ENCODE data around the gene TTC7B. TPM values are rescaled to one million over a fixed set of nuclear protein-coding genes. Genes with fewer than 3 reads are reported as not detected.

The TTC7B gene
- total and polyA plus RNA-seq, 2 donors (not counting 3 experiments of a cell fraction or from before 2014, with no cell fraction given) = 46.8 to 76.5 TPM

DNA sequence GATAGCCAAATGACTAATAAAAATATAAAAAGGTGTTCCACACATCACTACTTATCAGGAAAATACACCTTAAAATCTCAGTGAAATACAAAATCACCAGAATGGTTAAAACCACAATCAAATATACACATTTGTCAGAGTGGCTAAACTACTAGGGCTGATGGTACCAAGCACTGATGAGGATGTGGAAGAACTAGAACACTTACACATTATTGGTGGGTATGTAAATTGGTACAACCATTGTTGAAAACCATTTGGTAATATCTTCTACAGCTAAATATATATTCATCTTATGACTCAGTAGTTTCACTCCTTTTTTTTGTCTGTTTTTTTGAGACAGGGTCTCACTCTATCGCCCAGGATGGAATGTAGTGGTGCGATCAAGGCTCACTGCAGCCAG, 48.5 kb upstream of the TTC7B start:
- H3K9me3 ChIP-seq (replicated peaks; ENCODE audit: control insufficient read depth, insufficient read depth, low read length) = no peaks in the 10 kb centered on the region
- ChIA-PET POLR2A (no interaction called here), CTCF (interaction anchor here (1.2 kb wide), 1 partner anchor 308 kb away, joined by 4 read pairs; no protein-coding TSS in a partner anchor)
- no peaks in the 10 kb centered on the region for H4K20me1 ChIP-seq (replicated peaks; ENCODE audit: control insufficient read depth, extremely low read depth, insufficient read depth, low read length)
- no peak overlapping the region for H3K9ac ChIP-seq (replicated peaks; ENCODE audit: extremely low read depth, insufficient read depth, low read length)
- dilution Hi-C loops (cut with MboI; ENCODE audit: extremely low pct_ligation_motif_present, low sequenced_read_pairs) (no loop called here), intact Hi-C loops (cut with micrococcal nuclease) (no loop called here)
- no peak for DNase-seq (ENCODE audit: low read depth, low spot score)
- no peak for FAIRE-seq
- no peaks in the 10 kb centered on the region for H3K9me1 ChIP-seq (replicated peaks; ENCODE audit: control insufficient read depth, extremely low read depth, insufficient read depth, low read length)
- no peak overlapping the region for H3K4me2 ChIP-seq (ENCODE audit: insufficient read depth, low read length)
- no peak overlapping the region for H3K4me3 ChIP-seq (replicated peaks in 1 of 3; ENCODE audit: insufficient read depth in 1 of 3, low read depth in 1 of 3, low read length in 3 of 3)
- H3K79me2 ChIP-seq (ENCODE audit: control insufficient read depth, insufficient read depth, low read length) = no peaks in the 10 kb centered on the region
- BruUV-seq (replicated peaks) = no TSS peak
- H3K36me3 ChIP-seq (ENCODE audit: control insufficient read depth in 2 of 2, extremely low read depth in 1 of 2, insufficient read depth in 2 of 2, low read length in 2 of 2) = no peaks in the 10 kb centered on the region
- H3K27ac ChIP-seq (ENCODE audit: insufficient read depth, low read depth, low read length) = no peak overlapping the region
- no peak overlapping the region for H2AFZ ChIP-seq (ENCODE audit: low read depth, low read length)
- H3K27me3 ChIP-seq (ENCODE audit: control insufficient read depth in 2 of 2, insufficient read depth in 2 of 2, low read length in 2 of 2) = no peaks in the 10 kb centered on the region
- TF ChIP-seq, protein P1, sequence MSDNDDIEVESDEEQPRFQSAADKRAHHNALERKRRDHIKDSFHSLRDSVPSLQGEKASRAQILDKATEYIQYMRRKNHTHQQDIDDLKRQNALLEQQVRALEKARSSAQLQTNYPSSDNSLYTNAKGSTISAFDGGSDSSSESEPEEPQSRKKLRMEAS (IDR thresholded peaks at IDR 0.05; ENCODE audit: insufficient read depth, insufficient read length) = no peak
- TF ChIP-seq GATA2 (IDR thresholded peaks at IDR 0.05; ENCODE audit: insufficient read depth, insufficient read length, low read depth, low read length) (no peak), JUN (IDR thresholded peaks at IDR 0.05; ENCODE audit: borderline replicate concordance, insufficient read depth, insufficient read length, low read depth) (no peak), POLR2AphosphoS5 (IDR thresholded peaks at IDR 0.05; ENCODE audit: insufficient read depth, low read depth, low read length) (no peak), MYC (IDR thresholded peaks at IDR 0.05; ENCODE audit: low read depth, low read length) (no peak), POLR2A (IDR thresholded peaks at IDR 0.05; ENCODE audit: low read depth, low read length) (no peak), EZH2 (IDR thresholded peaks at IDR 0.05; ENCODE audit: borderline replicate concordance, low read depth, low read length, severe bottlenecking) (no peak)
- TF ChIP-seq, protein P2, sequence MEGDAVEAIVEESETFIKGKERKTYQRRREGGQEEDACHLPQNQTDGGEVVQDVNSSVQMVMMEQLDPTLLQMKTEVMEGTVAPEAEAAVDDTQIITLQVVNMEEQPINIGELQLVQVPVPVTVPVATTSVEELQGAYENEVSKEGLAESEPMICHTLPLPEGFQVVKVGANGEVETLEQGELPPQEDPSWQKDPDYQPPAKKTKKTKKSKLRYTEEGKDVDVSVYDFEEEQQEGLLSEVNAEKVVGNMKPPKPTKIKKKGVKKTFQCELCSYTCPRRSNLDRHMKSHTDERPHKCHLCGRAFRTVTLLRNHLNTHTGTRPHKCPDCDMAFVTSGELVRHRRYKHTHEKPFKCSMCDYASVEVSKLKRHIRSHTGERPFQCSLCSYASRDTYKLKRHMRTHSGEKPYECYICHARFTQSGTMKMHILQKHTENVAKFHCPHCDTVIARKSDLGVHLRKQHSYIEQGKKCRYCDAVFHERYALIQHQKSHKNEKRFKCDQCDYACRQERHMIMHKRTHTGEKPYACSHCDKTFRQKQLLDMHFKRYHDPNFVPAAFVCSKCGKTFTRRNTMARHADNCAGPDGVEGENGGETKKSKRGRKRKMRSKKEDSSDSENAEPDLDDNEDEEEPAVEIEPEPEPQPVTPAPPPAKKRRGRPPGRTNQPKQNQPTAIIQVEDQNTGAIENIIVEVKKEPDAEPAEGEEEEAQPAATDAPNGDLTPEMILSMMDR (IDR thresholded peaks at IDR 0.05; ENCODE audit: extremely low read depth in 1 of 2, insufficient read depth in 1 of 2, low read depth in 1 of 2, low read length in 2 of 2) = no peak
- no peaks in the 10 kb centered on the region for H3K4me1 ChIP-seq (ENCODE audit: control insufficient read depth, extremely low read depth, insufficient read depth, low read length)

Data from endothelial cell of umbilical vein (primary cell).